ENCODE measurements around the gene BTBD1.
A peak's percentile ranks its signal among the peaks of the same experiment; 100 is the strongest.

Gene BTBD1

DNA sequence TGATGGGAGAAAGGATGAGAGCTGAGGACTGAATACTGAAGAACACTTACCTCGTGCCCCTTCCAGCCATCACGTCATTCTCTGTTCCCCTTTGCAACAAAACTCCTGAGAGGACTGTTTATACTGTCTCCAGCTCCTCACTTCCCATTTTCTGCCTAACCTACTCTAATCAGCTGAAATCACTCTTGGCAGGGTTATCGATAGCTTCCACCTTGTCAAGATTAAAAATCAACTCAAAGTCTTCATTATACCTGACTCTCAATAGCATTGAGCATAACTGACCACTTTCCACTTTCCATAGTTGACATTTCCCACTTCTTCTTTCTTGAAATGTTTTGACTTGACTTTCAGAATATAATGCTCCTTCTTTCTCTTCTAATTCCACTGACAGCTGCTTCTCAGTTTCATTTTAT lies 4.3 kb downstream of the BTBD1 start:
- TF ChIP-seq, protein P1, sequence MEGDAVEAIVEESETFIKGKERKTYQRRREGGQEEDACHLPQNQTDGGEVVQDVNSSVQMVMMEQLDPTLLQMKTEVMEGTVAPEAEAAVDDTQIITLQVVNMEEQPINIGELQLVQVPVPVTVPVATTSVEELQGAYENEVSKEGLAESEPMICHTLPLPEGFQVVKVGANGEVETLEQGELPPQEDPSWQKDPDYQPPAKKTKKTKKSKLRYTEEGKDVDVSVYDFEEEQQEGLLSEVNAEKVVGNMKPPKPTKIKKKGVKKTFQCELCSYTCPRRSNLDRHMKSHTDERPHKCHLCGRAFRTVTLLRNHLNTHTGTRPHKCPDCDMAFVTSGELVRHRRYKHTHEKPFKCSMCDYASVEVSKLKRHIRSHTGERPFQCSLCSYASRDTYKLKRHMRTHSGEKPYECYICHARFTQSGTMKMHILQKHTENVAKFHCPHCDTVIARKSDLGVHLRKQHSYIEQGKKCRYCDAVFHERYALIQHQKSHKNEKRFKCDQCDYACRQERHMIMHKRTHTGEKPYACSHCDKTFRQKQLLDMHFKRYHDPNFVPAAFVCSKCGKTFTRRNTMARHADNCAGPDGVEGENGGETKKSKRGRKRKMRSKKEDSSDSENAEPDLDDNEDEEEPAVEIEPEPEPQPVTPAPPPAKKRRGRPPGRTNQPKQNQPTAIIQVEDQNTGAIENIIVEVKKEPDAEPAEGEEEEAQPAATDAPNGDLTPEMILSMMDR (IDR thresholded peaks at IDR 0.05; ENCODE audit: poor library complexity, severe bottlenecking): no peak
- no peak for DNase-seq (ENCODE audit: low spot score)
- no peak overlapping the region for H3K4me3 ChIP-seq (ENCODE audit: severe bottlenecking)
- H3K9me3 ChIP-seq (ENCODE audit: severe bottlenecking): no peaks in the 10 kb centered on the region
- peaks cover 14% of the 10 kb centered on the region for H3K4me1 ChIP-seq (ENCODE audit: insufficient read depth, poor library complexity, severe bottlenecking)
- no peak overlapping the region for H3K27ac ChIP-seq (ENCODE audit: poor library complexity, severe bottlenecking)
- ATAC-seq (ENCODE audit: low read depth): no peak
- no peaks in the 10 kb centered on the region for H3K27me3 ChIP-seq (ENCODE audit: insufficient read depth, poor library complexity, severe bottlenecking)
- peaks cover 61% of the 10 kb centered on the region for H3K36me3 ChIP-seq (ENCODE audit: low read depth)

DNA sequence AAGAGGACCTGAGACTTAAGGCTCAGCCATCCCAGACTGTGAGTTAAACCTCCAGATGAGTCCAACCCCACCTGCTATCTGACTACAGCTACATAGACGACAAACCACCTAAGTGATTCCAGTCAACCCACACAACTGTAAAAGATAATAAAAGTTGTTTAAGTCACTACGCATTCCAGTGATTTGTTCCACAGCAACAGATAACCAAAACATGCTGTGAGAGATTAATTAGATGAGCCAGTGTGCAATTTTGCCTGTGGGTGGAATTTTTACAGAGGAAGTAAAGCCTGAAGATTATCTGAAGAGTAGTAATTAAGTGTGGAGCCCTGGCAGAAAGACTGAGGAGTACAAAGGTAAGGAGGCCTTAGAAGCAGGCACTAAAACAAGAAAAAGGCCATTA lies 5.4 kb downstream of the BTBD1 start:
- Histone ChIP-seq H3K9me3 (ENCODE audit: severe bottlenecking) (no peaks in the 10 kb centered on the region), H3K27ac (ENCODE audit: poor library complexity, severe bottlenecking) (no peak overlapping the region), H3K4me1 (ENCODE audit: insufficient read depth, poor library complexity, severe bottlenecking) (peaks cover 14% of the 10 kb centered on the region), H3K36me3 (ENCODE audit: low read depth) (peaks cover 72% of the 10 kb centered on the region), H3K4me3 (ENCODE audit: severe bottlenecking) (no peak overlapping the region), H3K27me3 (ENCODE audit: insufficient read depth, poor library complexity, severe bottlenecking) (no peaks in the 10 kb centered on the region)
- TF ChIP-seq, protein P1 (IDR thresholded peaks at IDR 0.05; ENCODE audit: poor library complexity, severe bottlenecking): no peak
- no peak for DNase-seq (ENCODE audit: low spot score)
- ATAC-seq (ENCODE audit: low read depth): no peak

DNA sequence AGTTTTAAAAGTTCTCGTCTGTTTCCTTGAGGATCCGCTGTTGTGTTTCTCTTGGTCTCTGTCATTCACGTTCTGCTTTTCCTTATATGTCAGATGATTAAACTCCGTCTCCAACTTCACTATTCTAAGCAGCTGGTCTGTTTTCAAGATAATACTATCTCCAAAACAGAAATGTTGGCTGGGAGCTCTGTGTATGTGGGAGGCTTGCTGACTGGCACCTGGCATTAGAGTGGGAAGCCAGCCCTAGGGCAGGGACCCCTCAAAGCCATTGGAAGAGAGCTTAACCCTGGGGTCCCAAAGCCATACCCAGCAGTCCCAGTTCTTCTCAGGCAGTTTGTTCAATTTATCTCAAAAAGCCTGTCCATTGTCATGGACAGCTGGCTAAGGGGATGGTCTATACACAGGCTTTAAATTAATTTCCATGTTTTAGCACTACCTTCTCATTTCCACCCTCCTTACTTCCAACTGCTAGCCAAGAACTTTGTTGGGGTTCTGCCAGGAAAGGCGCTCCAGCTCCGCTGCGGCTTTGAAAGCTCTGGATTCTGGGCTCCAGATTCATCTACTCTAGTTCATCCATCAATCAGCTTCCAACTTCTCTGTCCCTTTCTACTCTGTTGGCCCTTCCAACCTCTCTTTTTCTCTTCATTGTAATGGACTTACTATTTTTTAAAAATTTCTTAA lies 9.2 kb downstream of the BTBD1 start:
- TF ChIP-seq, protein P1 (IDR thresholded peaks at IDR 0.05; ENCODE audit: poor library complexity, severe bottlenecking): no peak
- no peak overlapping the region for H3K4me3 ChIP-seq (ENCODE audit: severe bottlenecking)
- H3K27ac ChIP-seq (ENCODE audit: poor library complexity, severe bottlenecking): no peak overlapping the region
- H3K27me3 ChIP-seq (ENCODE audit: insufficient read depth, poor library complexity, severe bottlenecking): no peaks in the 10 kb centered on the region
- H3K36me3 ChIP-seq (ENCODE audit: low read depth): peaks cover 75% of the 10 kb centered on the region
- H3K9me3 ChIP-seq (ENCODE audit: severe bottlenecking): no peaks in the 10 kb centered on the region
- no peaks in the 10 kb centered on the region for H3K4me1 ChIP-seq (ENCODE audit: insufficient read depth, poor library complexity, severe bottlenecking)
- DNase-seq (ENCODE audit: low spot score): no peak
- no peak for ATAC-seq (ENCODE audit: low read depth)

DNA sequence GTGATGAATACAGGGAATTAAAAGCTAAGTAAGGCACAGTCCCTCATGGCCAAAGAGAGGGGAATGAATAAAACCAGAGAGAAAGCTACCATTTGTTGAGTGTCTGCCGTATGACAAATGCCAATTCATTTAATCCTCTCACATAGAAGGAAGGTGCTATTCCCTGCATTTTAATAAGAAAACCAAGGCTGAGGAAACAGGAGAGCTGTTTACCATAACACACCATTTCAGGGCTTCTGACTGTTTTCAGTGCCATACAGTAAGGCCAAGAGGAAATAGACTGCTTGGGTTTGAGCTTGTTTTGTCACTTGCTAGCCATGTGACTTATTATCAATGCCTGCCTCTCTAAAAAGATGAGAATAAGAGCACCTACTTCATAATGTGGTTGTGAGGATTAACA lies 10.1 kb downstream of the BTBD1 start:
- Histone ChIP-seq H3K36me3 (ENCODE audit: low read depth) (peaks cover 73% of the 10 kb centered on the region), H3K4me1 (ENCODE audit: insufficient read depth, poor library complexity, severe bottlenecking) (no peaks in the 10 kb centered on the region), H3K9me3 (ENCODE audit: severe bottlenecking) (no peaks in the 10 kb centered on the region), H3K4me3 (ENCODE audit: severe bottlenecking) (no peak overlapping the region), H3K27ac (ENCODE audit: poor library complexity, severe bottlenecking) (no peak overlapping the region), H3K27me3 (ENCODE audit: insufficient read depth, poor library complexity, severe bottlenecking) (no peaks in the 10 kb centered on the region)
- ATAC-seq (ENCODE audit: low read depth): no peak
- TF ChIP-seq, protein P1 (IDR thresholded peaks at IDR 0.05; ENCODE audit: poor library complexity, severe bottlenecking): no peak
- no peak for DNase-seq (ENCODE audit: low spot score)

DNA sequence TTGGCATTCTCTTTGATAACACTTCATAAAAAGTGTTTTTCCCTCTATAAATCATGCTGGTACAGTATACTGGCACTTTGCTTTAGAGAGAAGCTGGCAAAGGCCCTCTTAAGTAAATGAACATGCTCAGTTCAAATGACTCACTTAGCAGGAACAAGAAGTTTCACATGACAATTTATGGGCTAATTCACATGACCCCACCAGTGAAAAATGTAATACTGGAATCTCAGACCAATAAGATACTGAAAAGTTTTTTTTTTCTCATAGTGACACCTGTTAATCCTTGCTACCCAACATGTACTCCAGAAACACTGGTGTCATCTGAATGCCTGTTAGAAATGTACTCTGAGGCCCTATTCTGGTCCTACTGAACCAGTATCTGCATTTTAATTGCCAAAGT lies 13.9 kb downstream of the BTBD1 start:
- H3K36me3 ChIP-seq (ENCODE audit: low read depth): peaks cover 85% of the 10 kb centered on the region
- no peaks in the 10 kb centered on the region for H3K9me3 ChIP-seq (ENCODE audit: severe bottlenecking)

More for the DNA sequence above, 13.9 kb downstream of the BTBD1 start:
- ATAC-seq (ENCODE audit: low read depth) (peak; percentile 80), DNase-seq (ENCODE audit: low spot score) (no peak)
- TF ChIP-seq, protein P1 (IDR thresholded peaks at IDR 0.05; ENCODE audit: poor library complexity, severe bottlenecking): no peak
- H3K4me3 ChIP-seq (ENCODE audit: severe bottlenecking): no peak overlapping the region
- H3K4me1 ChIP-seq (ENCODE audit: insufficient read depth, poor library complexity, severe bottlenecking): no peaks in the 10 kb centered on the region
- no peak overlapping the region for H3K27ac ChIP-seq (ENCODE audit: poor library complexity, severe bottlenecking)
- no peaks in the 10 kb centered on the region for H3K27me3 ChIP-seq (ENCODE audit: insufficient read depth, poor library complexity, severe bottlenecking)

All from RWPE2 (cell line).